Left ventricle myocardium inferior (tissue), 1 donor: Measurements from ENCODE around the gene RAB8A. TPM values are rescaled to one million over a fixed set of nuclear protein-coding genes. Genes with fewer than 3 reads are reported as not detected.
A peak's percentile ranks its signal among the peaks of the same experiment; 100 is the strongest.

Experiments
- DNase-seq: peaks from one replicate; pipeline ENCODE4 v3.0.0-alpha.2; 2020
- H3K27ac ChIP-seq: fragments of 200-600 bp; replicated peaks from 2 replicates; pipeline ENCODE4 v1.8.0; 2021
- H3K27me3 ChIP-seq: fragments of 200-600 bp; 2 replicates; pipeline ENCODE4 v1.8.0; 2021; ENCODE audit warnings: low read depth
- H3K36me3 ChIP-seq: fragments of 200-600 bp; 2 replicates; pipeline ENCODE4 v1.8.0; 2021
- H3K4me1 ChIP-seq: fragments of 200-600 bp; 2 replicates; pipeline ENCODE4 v1.8.0; 2021
- H3K4me3 ChIP-seq: fragments of 200-600 bp; 2 replicates; pipeline ENCODE4 v1.8.0; 2021; ENCODE audit warnings: mild to moderate bottlenecking, moderate library complexity
- H3K9me3 ChIP-seq: fragments of 200-600 bp; replicated peaks from 2 replicates; pipeline ENCODE4 v1.8.0; 2021
- intact Hi-C: fragments of 100-400 bp; cut with micrococcal nuclease; formaldehyde crosslinking; loops from one replicate; pipeline ENCODE4 v1.11.0; 2022
- total RNA-seq: library from RNA; stranded (reverse); fragmentation: NEBNext Ultra II Directional; extraction: Animal tissue kit (Norgen Biotek cat#: 25700); gene quantifications from one replicate; pipeline ENCODE4 v1.2.1, GENCODE V29; 2021
- TF ChIP-seq, protein P1 (sequence below): fragments of 200-600 bp; IDR thresholded peaks from 2 replicates; pipeline ENCODE4 v1.8.0; 2021; ENCODE audit warnings: antibody characterized with exemption, mild to moderate bottlenecking, borderline replicate concordance
- donor health status: DM: no; HTN: yes; CAD: no; lungs with severe emphysema.

RAB8A gene
- total RNA-seq, 1 donor from 2014 or later: 17.7 TPM

DNA sequence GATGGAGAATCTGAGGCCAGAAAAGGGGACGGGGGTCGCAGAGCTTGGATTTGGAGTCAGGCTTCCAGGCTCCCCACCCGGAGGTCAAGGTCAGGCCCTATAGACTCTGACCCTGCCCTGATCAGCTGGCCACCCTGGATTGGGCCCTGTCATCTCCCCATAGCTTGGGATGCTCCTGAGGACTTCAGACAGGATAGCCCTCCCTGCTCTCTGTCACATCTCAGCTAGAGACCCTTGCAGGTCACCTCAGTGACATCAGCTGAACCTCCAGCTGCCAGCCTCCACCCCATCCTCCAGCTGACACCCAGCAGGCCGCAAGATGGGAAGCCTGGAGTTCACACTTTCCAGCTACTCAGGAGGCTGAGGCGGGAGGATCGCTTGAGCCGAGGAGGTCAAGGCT, 38.2 kb upstream of the RAB8A start:
- no peak for DNase-seq
- Histone ChIP-seq H3K27me3 (no peaks in the 10 kb centered on the region), H3K9me3 (no peaks in the 10 kb centered on the region), H3K4me1 (peaks cover 59% of the 10 kb centered on the region), H3K4me3 (no peak overlapping the region), H3K36me3 (no peaks in the 10 kb centered on the region), H3K27ac (peak overlapping the region; percentile 83)
- intact Hi-C loops: no loop called here
- TF ChIP-seq, protein P1, sequence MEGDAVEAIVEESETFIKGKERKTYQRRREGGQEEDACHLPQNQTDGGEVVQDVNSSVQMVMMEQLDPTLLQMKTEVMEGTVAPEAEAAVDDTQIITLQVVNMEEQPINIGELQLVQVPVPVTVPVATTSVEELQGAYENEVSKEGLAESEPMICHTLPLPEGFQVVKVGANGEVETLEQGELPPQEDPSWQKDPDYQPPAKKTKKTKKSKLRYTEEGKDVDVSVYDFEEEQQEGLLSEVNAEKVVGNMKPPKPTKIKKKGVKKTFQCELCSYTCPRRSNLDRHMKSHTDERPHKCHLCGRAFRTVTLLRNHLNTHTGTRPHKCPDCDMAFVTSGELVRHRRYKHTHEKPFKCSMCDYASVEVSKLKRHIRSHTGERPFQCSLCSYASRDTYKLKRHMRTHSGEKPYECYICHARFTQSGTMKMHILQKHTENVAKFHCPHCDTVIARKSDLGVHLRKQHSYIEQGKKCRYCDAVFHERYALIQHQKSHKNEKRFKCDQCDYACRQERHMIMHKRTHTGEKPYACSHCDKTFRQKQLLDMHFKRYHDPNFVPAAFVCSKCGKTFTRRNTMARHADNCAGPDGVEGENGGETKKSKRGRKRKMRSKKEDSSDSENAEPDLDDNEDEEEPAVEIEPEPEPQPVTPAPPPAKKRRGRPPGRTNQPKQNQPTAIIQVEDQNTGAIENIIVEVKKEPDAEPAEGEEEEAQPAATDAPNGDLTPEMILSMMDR: no peak

DNA sequence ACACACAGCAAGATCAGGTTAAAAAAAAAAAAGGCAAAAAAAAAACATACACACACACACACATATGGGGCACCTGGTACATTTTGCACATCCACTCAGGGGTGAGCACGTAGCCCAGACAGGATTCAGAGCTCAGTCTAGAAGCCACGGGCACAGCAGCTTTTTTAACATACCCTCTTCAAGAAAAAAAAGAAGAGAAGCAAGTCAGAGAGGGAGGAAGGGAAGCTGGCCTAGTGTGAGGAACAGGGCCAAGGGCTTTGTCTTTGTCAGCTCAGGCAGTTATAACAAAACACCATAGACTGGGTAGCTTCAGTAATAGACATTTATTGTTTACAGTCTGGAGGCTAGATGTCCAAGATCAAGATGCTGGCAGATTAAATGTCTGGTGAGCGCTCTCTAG, 37.7 kb upstream of the RAB8A start:
- DNase-seq: no peak
- Histone ChIP-seq H3K4me1 (peaks cover 60% of the 10 kb centered on the region), H3K4me3 (no peak overlapping the region), H3K27ac (peak overlapping the region; percentile 97), H3K36me3 (no peaks in the 10 kb centered on the region), H3K27me3 (no peaks in the 10 kb centered on the region), H3K9me3 (no peaks in the 10 kb centered on the region)
- intact Hi-C loops: no loop called here
- TF ChIP-seq, protein P1: no peak

DNA sequence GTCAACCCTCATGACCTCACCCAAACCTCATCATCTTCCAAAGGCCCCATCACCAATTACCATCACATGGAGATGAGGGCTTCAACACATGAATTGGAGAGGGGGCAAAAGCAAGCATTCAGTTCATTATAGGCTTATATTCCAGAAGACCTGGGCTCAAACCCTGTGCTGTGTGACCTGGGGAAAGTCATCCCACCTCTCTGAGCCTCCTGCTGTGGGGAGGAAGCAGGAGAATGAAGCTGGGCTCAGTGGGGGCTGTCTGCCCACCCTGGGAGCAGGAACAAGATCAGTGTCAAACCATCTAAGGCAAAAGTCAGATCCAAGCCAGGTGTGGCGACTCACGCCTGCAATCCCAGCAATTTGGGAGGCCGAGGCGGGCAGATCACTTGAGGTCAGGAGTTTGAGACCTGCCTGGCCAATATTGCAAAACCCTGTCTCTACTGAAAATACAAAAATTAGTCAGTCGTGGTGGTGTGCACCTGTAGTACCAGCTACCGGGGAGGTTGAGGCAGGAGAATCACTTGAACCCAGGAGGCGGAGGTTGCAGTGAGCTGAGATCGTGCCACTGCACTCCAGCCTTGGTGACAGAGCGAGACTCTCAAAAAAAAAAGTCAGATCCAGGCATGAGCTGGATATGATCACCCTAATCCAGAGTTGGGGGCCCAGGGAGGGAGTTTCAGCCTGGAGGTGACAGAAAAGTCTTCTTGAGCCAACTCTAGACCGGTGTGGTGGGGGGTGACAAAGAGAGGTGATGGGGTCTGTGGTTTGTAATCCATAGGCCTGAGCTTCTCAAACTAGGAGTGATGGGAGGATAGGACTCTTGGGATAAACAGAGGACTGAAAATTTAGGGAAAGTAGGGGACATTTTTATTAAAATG, 37.0 kb upstream of the RAB8A start:
- Histone ChIP-seq H3K4me3 (no peak overlapping the region), H3K36me3 (no peaks in the 10 kb centered on the region), H3K27ac (peak overlapping the region; percentile 97), H3K4me1 (peaks cover 66% of the 10 kb centered on the region), H3K27me3 (no peaks in the 10 kb centered on the region), H3K9me3 (no peaks in the 10 kb centered on the region)
- no peak for DNase-seq
- TF ChIP-seq, protein P1: no peak
- intact Hi-C loops: no loop called here

DNA sequence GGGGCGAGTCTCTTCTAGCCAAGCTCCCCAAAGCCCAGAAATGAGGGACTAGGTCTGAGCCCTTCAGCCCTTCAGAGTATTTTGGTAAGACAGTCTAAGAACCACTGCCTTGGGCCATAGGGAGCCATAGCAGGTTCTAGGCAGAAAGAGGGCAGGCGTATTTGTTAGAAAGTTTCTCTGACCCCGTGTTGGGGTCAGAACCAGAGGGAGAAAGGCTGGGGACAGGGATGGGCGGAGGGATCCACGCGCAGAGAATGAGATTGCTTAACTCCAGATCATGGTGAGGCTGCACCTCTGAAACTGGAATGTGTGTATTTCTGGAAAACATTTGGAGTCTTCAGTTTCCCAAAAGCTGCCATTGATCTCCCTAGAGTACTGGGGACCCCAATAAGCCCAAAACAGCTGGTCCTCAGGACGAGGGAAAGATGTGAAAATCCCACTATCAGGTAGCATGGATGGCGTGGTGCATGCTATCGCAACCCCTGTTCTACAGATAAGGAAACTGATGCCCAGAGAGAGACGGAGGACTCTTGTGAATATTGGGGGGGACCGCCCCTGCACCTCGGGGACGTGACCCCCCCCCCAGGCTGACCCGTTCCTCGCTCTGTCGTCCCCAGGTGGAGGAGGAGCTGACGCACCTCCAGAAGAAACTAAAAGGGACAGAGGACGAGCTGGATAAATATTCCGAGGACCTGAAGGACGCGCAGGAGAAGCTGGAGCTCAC, 36.1 kb upstream of the RAB8A start:
- no peaks in the 10 kb centered on the region for H3K27me3 ChIP-seq
- TF ChIP-seq, protein P1: no peak
- H3K36me3 ChIP-seq: no peaks in the 10 kb centered on the region
- H3K9me3 ChIP-seq: no peaks in the 10 kb centered on the region
- H3K4me3 ChIP-seq: peak overlapping the region; percentile 84
- peak overlapping the region; percentile 97 for H3K27ac ChIP-seq
- DNase-seq: no peak
- peaks cover 66% of the 10 kb centered on the region for H3K4me1 ChIP-seq
- intact Hi-C loops: no loop called here

DNA sequence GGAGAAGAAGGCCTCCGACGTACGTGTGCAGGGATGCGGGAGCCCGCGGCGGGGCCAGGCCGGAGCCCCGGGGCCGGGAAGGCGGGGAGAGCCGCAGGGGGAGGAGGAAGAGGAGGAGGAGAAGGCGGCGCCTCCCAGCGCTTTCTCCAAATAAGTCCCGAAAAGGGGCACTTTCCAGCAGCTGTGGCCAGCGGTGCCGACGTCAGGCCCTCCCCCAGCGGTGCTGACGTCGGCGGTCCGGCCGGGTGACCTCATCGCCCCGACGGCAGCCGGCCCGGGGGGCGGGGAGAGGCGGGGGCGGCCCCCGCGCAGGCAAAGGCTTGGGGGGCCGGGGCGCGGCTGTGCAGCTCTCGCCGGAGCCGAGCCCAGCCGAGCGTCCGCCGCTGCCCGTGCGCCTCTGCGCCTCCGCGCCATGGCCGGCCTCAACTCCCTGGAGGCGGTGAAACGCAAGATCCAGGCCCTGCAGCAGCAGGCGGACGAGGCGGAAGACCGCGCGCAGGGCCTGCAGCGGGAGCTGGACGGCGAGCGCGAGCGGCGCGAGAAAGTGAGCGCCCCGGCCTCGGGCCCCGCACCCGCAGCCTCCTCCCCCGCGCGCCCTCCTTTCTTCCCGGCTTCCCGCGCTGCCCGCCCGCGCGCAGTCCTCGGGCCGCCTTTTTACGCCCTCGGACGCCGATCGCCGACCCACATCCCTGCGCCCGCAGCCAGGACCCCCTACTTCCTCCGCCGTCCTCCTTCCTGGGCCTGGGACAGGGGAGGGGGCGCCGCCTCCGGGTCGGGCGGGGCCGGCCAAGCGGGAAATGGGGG, 35.3 kb upstream of the RAB8A start, which contains the start of gene TPM4:
Gene TPM4, plus strand, starts transcription at position 342 of the 804 bp plus-strand sequence. Its CDS starts 71 bp downstream, at position 413.
- DNase-seq: peak; percentile 93
- Histone ChIP-seq H3K4me1 (peaks cover 66% of the 10 kb centered on the region), H3K4me3 (peak within 1 kb of the TSS; percentile 84), H3K36me3 (peaks cover 3% of the 10 kb centered on the region), H3K27me3 (no peaks in the 10 kb centered on the region), H3K9me3 (no peaks in the 10 kb centered on the region), H3K27ac (peak within 1 kb of the TSS; percentile 97)
- intact Hi-C loops: no loop called here
- TF ChIP-seq, protein P1: no peak
